ENCODE results near the gene TRPV4.

TRPV4 gene

GRCh38 chr12:109776624-109777023 is 56.6 kb downstream of the TRPV4 start:
- no peak for DNase-seq (ENCODE audit: low read depth)

- DNase-seq (ENCODE audit: low read depth), result peak; percentile 57
Observed at GRCh38 chr12:109775172-109775881, 57.9 kb downstream of the TRPV4 start.

GRCh38 chr12:109773384-109774011 is 59.7 kb downstream of the TRPV4 start:
- DNase-seq (ENCODE audit: low read depth), result no peak

- DNase-seq (ENCODE audit: low read depth), result no peak
Observed at GRCh38 chr12:109772622-109773321, 60.4 kb downstream of the TRPV4 start.

GRCh38 chr12:109771746-109772621 is 61.2 kb downstream of the TRPV4 start:
- DNase-seq (ENCODE audit: low read depth), result no peak

- no peak for DNase-seq (ENCODE audit: low read depth)
Observed at GRCh38 chr12:109770861-109771670, 62.1 kb downstream of the TRPV4 start.

- DNase-seq (ENCODE audit: low read depth), result no peak
Observed at GRCh38 chr12:109770104-109770860, 62.9 kb downstream of the TRPV4 start.

- DNase-seq (ENCODE audit: low read depth), result no peak
Observed at GRCh38 chr12:109768901-109769670, 64.1 kb downstream of the TRPV4 start.

GRCh38 chr12:109767991-109768900 is 65.0 kb downstream of the TRPV4 start:
- no peak for DNase-seq (ENCODE audit: low read depth)

- DNase-seq (ENCODE audit: low read depth), result no peak
Observed at GRCh38 chr12:109767456-109767855, 65.7 kb downstream of the TRPV4 start.

GRCh38 chr12:109766251-109766778 is 66.9 kb downstream of the TRPV4 start:
- DNase-seq (ENCODE audit: low read depth), result no peak

- no peak for DNase-seq (ENCODE audit: low read depth)
Observed at GRCh38 chr12:109765446-109765810, 67.8 kb downstream of the TRPV4 start.

GRCh38 chr12:109764776-109765445 is 68.3 kb downstream of the TRPV4 start:
- DNase-seq (ENCODE audit: low read depth), result no peak

- no peak for DNase-seq (ENCODE audit: low read depth)
Observed at GRCh38 chr12:109764123-109764522, 69.1 kb downstream of the TRPV4 start.

GRCh38 chr12:109763201-109763841 is 69.9 kb downstream of the TRPV4 start:
- no peak for DNase-seq (ENCODE audit: low read depth)

- DNase-seq (ENCODE audit: low read depth), result no peak
Observed at GRCh38 chr12:109762673-109763191, 70.5 kb downstream of the TRPV4 start.

- no peak for DNase-seq (ENCODE audit: low read depth)
Observed at GRCh38 chr12:109762071-109762672, 71.0 kb downstream of the TRPV4 start.

All from activated gamma-delta T cell treated with anti-CD3 and anti-CD28 coated beads, Interleukin-2, amount 50 U/mL, for 16 hours (primary cell).